ENCODE data around the gene BANK1. TPM values are rescaled to one million over a fixed set of nuclear protein-coding genes. Genes with fewer than 3 reads are reported as not detected.

The BANK1 gene
- total RNA-seq, 1 experiment from 2014 or later = not detected

DNA sequence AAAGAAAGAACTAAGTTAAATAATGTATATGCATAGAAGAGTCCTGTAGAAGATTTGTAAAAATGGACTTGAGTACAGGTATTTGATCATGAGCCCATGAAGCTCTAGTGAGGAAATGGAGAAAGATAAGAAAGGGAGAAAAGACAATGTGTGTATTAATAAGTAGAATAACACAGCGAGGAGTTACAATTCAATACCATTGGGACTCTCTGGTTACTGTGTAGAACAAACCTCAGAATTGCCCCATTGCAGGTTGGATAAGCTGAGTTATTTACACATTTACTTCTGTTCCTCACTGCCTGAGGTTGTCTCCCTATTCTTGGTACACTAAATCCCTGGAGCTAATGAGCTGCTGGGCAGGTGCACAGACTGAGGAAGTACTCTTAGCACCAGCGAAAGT lies 33.3 kb downstream of the BANK1 start:
- H3K27me3 Mint-ChIP-seq (ENCODE audit: insufficient read depth, unreplicated experiment) = no peaks in the 10 kb centered on the region
- no peak overlapping the region for H3K4me3 Mint-ChIP-seq (ENCODE audit: unreplicated experiment)
- intact Hi-C loops (cut with micrococcal nuclease) = no loop called here
- no peak overlapping the region for H3K27ac Mint-ChIP-seq (ENCODE audit: low read depth, unreplicated experiment)
- no peaks in the 10 kb centered on the region for H3K9me3 Mint-ChIP-seq (ENCODE audit: unreplicated experiment)
- no peaks in the 10 kb centered on the region for H3K4me1 Mint-ChIP-seq (ENCODE audit: insufficient read depth, unreplicated experiment)
- TF ChIP-seq, protein P1, sequence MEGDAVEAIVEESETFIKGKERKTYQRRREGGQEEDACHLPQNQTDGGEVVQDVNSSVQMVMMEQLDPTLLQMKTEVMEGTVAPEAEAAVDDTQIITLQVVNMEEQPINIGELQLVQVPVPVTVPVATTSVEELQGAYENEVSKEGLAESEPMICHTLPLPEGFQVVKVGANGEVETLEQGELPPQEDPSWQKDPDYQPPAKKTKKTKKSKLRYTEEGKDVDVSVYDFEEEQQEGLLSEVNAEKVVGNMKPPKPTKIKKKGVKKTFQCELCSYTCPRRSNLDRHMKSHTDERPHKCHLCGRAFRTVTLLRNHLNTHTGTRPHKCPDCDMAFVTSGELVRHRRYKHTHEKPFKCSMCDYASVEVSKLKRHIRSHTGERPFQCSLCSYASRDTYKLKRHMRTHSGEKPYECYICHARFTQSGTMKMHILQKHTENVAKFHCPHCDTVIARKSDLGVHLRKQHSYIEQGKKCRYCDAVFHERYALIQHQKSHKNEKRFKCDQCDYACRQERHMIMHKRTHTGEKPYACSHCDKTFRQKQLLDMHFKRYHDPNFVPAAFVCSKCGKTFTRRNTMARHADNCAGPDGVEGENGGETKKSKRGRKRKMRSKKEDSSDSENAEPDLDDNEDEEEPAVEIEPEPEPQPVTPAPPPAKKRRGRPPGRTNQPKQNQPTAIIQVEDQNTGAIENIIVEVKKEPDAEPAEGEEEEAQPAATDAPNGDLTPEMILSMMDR (IDR thresholded peaks at IDR 0.05; ENCODE audit: unreplicated experiment) = no peak
- ChIA-PET POLR2A (no interaction called here), CTCF (interaction anchor here (1.0 kb wide), 1 partner anchor 17 kb away, joined by 3 read pairs; no protein-coding TSS in a partner anchor)
- BruUV-seq (replicated peaks) = no TSS peak
- no peaks in the 10 kb centered on the region for H3K36me3 Mint-ChIP-seq (ENCODE audit: insufficient read depth, unreplicated experiment)
- DNase-seq (ENCODE audit: unreplicated experiment) = no peak

GRCh38 chr4:101824500-101824899 lies 34.0 kb downstream of the BANK1 start:
- CTCF ChIA-PET = no interaction called here
- intact Hi-C loops (cut with micrococcal nuclease) = no loop called here
- POLR2A ChIA-PET = no interaction called here
- Mint-ChIP-seq H3K4me1 (ENCODE audit: insufficient read depth, unreplicated experiment) (no peaks in the 10 kb centered on the region), H3K4me3 (ENCODE audit: unreplicated experiment) (no peak overlapping the region), H3K9me3 (ENCODE audit: unreplicated experiment) (no peaks in the 10 kb centered on the region), H3K27ac (ENCODE audit: low read depth, unreplicated experiment) (no peak overlapping the region), H3K36me3 (ENCODE audit: insufficient read depth, unreplicated experiment) (no peaks in the 10 kb centered on the region), H3K27me3 (ENCODE audit: insufficient read depth, unreplicated experiment) (no peaks in the 10 kb centered on the region)
- TF ChIP-seq, protein P1 (IDR thresholded peaks at IDR 0.05; ENCODE audit: unreplicated experiment) = no peak
- no peak for DNase-seq (ENCODE audit: unreplicated experiment)
- BruUV-seq (replicated peaks) = no TSS peak

GRCh38 chr4:101825953-101826352 lies 35.4 kb downstream of the BANK1 start:
- TF ChIP-seq, protein P1 (IDR thresholded peaks at IDR 0.05; ENCODE audit: unreplicated experiment) = no peak
- CTCF ChIA-PET = no interaction called here
- POLR2A ChIA-PET = no interaction called here
- no TSS peak for BruUV-seq (replicated peaks)
- Mint-ChIP-seq H3K4me1 (ENCODE audit: insufficient read depth, unreplicated experiment) (no peaks in the 10 kb centered on the region), H3K4me3 (ENCODE audit: unreplicated experiment) (no peak overlapping the region), H3K27ac (ENCODE audit: low read depth, unreplicated experiment) (no peak overlapping the region), H3K27me3 (ENCODE audit: insufficient read depth, unreplicated experiment) (no peaks in the 10 kb centered on the region), H3K36me3 (ENCODE audit: insufficient read depth, unreplicated experiment) (no peaks in the 10 kb centered on the region), H3K9me3 (ENCODE audit: unreplicated experiment) (no peaks in the 10 kb centered on the region)
- DNase-seq (ENCODE audit: unreplicated experiment) = no peak
- intact Hi-C loops (cut with micrococcal nuclease) = no loop called here

- H3K4me3 Mint-ChIP-seq (ENCODE audit: unreplicated experiment) = no peak overlapping the region
- H3K27ac Mint-ChIP-seq (ENCODE audit: low read depth, unreplicated experiment) = no peak overlapping the region
- ChIA-PET POLR2A (no interaction called here), CTCF (no interaction called here)
- no TSS peak for BruUV-seq (replicated peaks)
- H3K36me3 Mint-ChIP-seq (ENCODE audit: insufficient read depth, unreplicated experiment) = no peaks in the 10 kb centered on the region
- no peaks in the 10 kb centered on the region for H3K27me3 Mint-ChIP-seq (ENCODE audit: insufficient read depth, unreplicated experiment)
- intact Hi-C loops (cut with micrococcal nuclease) = no loop called here
- peaks cover 13% of the 10 kb centered on the region for H3K4me1 Mint-ChIP-seq (ENCODE audit: insufficient read depth, unreplicated experiment)
- DNase-seq (ENCODE audit: unreplicated experiment) = no peak
- TF ChIP-seq, protein P1 (IDR thresholded peaks at IDR 0.05; ENCODE audit: unreplicated experiment) = no peak
- H3K9me3 Mint-ChIP-seq (ENCODE audit: unreplicated experiment) = no peaks in the 10 kb centered on the region
Observed at GRCh38 chr4:101831816-101832215, 41.3 kb downstream of the BANK1 start.
